LNCAP (cell line): ENCODE results near the gene ZNF670.

Experiments used
- TF ChIP-seq, protein P1 (sequence below): fragments of 450-650 bp; IDR thresholded peaks from 2 replicates; pipeline ENCODE4 v1.5.1; 2017; ENCODE audit warnings: mild to moderate bottlenecking

Gene ZNF670

GRCh38 chr1:247096112-247096511 lies 17.5 kb upstream of the ZNF670 start:
- TF ChIP-seq, protein P1, sequence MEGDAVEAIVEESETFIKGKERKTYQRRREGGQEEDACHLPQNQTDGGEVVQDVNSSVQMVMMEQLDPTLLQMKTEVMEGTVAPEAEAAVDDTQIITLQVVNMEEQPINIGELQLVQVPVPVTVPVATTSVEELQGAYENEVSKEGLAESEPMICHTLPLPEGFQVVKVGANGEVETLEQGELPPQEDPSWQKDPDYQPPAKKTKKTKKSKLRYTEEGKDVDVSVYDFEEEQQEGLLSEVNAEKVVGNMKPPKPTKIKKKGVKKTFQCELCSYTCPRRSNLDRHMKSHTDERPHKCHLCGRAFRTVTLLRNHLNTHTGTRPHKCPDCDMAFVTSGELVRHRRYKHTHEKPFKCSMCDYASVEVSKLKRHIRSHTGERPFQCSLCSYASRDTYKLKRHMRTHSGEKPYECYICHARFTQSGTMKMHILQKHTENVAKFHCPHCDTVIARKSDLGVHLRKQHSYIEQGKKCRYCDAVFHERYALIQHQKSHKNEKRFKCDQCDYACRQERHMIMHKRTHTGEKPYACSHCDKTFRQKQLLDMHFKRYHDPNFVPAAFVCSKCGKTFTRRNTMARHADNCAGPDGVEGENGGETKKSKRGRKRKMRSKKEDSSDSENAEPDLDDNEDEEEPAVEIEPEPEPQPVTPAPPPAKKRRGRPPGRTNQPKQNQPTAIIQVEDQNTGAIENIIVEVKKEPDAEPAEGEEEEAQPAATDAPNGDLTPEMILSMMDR, result no peak

- TF ChIP-seq, protein P1, result no peak
Measured at GRCh38 chr1:247090455-247090854, 11.8 kb upstream of the ZNF670 start.

DNA sequence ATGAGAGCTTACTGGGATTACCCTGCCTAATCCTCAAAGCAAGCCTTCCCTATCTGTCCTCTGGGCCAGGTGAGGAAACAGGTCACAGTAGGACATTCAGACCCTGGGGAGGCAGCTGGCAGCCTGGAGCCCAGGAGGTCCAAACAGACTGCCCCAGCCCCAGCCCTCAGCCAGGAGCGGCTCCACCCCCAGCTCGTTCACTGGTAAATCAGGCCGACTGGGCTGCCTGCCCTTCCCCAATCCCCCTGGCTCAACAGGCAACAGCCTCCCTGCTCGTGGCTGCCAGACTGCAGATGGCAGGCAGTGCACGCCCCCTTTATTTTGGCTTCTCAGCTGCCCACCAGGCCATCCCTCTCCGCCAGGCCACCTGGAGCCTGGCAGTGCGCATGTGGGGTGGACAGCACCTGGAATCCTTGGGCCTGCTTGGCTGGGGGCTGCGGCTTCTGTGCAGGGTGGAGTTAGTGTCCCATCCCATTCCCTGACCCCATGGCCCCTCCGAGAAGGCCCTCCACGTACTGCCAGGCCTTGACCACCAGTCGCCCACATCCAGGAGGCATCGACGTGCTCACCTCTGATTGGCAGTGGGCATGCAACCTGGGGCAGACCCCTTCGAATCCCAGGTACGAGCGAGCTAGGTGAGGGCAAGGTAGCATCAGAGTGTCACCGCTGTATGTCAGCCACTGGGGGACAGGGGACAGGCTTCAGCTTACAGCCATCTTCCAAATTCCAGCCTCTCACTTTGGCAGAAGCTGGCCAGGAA lies 11.2 kb upstream of the ZNF670 start:
- TF ChIP-seq, protein P1, result no peak

DNA sequence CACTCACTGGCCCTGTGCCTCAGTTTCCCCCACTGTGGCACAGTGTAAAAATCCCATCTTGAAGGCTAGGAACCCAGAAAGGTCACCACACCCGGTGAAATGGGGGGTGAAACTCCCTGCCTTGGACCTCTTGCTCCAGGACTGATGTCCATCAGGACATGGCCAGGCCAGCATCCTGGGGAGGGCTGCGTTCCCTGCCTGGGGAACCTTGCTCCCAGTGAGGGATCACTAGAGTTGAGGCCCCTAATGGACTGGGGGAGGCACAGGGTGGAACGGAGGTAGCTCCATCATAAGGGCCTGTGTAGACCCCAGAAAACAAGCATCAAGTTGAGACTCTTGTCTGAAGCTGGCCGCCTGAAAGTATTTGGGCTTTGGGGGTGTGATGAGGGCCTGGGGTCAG lies 10.4 kb upstream of the ZNF670 start:
- TF ChIP-seq, protein P1, result no peak

DNA sequence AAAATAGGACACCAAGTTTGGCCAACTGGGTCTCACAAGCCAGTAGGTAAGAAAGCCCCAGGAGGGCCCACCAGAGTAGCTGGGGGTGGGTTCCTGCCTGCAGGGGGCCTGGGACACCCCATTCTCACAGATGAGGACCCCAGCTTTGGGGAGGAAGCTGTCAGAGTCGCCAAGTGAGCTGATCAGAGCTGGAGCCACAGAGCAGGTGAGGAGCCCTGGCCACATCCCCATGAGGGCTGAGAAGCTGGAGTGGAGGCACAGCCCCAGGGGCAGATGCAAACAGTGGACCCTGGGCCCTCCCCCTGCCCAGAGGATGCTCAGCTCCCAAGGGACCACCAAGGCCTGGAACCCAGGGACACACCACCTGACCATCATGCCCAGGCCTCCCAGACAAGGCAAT lies 8.6 kb upstream of the ZNF670 start:
- TF ChIP-seq, protein P1, result no peak

GRCh38 chr1:247085310-247085709 lies 6.7 kb upstream of the ZNF670 start:
- TF ChIP-seq, protein P1, result no peak

DNA sequence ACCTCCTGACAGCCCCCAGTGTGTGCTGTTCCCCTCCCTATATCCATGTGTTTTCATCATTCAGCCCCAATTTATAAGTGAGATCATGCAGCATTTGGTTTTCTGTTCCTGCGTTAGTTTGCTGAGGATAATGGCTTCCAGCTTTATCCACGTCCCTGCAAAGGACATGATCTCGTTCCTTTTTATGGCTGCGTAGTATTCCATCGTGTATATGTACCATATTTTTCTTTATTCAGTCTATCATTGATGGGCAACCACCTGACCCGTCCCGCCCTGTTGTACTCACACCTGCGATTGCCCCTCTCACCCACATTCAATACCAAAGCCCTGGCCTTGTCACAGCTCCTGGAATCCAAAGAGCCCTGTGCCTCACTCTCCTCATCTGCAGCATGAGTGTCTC lies 6.2 kb upstream of the ZNF670 start:
- TF ChIP-seq, protein P1, result no peak
